GM12801 (cell line): Measurements from ENCODE around the gene SVOP.

Experiments used
- CTCF ChIP-seq: IDR thresholded peaks from one replicate; pipeline ENCODE4 v1.5.1; 2011; ENCODE audit warnings: control low read depth; ENCODE audit not compliant: insufficient read length; ENCODE audit errors: extremely low read depth

SVOP gene

GRCh38 chr12:108948367-108948766, 72.5 kb downstream of the SVOP start:
- TF ChIP-seq CTCF = no peak

DNA sequence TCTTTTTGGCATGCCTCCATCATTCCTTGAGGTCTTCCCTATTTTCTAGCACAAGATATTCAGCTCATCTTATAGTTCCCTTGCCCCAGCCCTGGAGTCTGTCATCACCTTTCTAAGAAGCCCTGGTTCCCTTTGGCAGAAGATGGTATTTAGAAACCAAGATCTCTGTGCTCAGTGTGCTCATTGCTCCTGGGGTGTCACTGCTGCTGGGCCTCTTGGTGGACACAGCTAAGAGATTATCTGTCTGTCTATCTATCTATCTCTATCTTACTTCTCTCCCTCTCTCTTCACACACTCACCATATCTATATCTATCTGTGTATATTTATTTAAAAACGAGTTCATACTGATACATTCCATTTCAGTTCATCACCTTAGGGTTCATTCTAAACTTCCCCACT, 73.8 kb downstream of the SVOP start:
- TF ChIP-seq CTCF = no peak

DNA sequence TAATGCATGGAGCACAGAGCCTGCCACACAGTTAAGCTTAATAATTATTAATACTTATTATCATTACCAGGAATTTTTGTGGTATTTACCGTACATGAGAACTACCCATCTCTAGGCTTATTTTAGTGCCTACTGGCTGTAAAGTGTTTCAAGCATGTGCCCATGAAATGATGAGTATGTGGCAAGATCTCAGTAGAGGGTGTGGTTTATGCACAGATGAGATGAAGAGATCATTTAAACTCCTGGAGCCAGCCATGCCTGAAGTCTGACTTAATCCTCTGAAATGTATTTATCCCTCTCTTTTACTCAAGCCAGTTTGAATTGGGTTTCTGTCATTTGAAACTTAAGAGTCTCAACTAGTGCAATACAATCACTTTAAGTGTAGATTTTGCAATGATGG, 80.7 kb downstream of the SVOP start:
- no peak for TF ChIP-seq CTCF

DNA sequence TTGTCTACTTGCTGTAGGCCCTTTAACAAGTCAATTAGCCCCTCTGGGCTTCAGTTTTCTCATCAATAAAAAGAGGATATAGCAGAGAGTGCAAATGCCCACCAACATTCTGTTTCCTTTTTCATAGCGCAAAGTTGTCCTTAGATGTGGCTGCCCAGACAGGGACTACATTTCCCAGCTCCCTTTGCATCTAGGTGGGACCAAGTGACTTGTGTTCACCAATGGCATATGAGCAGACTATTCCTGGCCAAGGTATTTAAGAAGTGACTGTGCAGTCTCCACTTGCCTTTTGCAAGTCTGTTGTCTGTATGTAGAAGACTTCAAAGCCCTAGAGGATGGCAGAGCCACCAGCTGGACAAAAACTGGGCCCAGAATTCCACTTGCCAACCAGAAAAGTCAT, 81.3 kb downstream of the SVOP start:
- TF ChIP-seq CTCF = no peak

DNA sequence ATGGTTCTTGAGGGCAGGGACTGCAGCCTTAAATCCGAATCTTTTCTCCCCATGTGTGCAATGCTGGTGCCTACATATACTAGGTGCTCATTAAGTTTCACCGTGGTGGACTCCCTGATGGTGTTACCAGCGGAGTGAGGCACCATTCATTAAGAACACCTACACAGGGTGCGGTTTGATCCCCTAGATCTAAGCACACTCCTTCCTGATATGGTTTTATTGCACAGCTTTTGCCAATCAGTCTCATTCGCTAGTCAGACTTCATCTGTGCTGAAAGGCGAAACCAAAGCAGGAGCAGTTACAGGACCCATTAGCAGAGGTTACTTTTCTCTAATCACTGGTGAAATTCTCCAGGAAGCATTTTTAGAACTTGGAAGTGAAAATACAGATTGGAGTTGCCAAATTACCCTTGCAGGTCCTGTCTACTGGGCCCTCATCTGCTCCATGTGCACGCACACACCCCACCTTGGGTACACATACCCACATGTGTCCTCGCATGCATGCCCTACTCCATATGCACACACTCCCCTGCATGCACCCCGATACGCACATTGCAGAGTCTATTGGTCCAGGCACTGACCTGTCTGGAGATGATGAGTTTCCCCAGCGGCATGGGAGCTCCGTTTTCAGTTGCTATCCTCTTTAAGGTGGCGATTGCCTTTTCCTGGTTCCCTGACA, 82.5 kb downstream of the SVOP start:
- no peak for TF ChIP-seq CTCF

- no peak for TF ChIP-seq CTCF
Measured at GRCh38 chr12:108935159-108935763, 85.6 kb downstream of the SVOP start.

DNA sequence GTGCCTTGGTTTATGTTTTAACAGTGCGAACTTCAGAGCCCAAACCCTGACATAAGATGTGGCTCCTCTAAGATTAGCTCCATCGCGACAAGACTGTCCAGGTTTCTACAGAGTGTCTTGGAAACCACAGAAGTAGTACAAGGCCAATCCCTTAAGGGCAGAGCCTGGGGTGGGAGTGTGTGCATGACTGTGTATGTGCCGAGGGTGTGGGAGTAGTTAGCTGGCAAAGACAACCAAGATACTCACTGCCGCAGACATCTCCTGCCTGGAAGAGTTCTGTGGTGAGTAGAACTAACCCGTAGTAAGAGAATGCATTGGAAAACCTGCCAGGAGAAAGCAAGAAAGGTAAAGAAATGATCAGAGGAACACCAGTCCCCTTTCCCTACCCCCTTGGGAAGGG, 86.9 kb downstream of the SVOP start:
- TF ChIP-seq CTCF = no peak
